ENCODE data around the gene B4GALT6.
A peak's percentile ranks its signal among the peaks of the same experiment; 100 is the strongest.

B4GALT6 gene

GRCh38 chr18:31576670-31577069, 107.7 kb downstream of the B4GALT6 start:
- no peak overlapping the region for H3K27ac Mint-ChIP-seq
- DNase-seq (no peak), ATAC-seq (replicated peaks) (peak; percentile 53 to 60)
- H3K4me1 Mint-ChIP-seq = no peaks in the 10 kb centered on the region
- no peaks in the 10 kb centered on the region for H3K36me3 Mint-ChIP-seq
- no peak overlapping the region for H3K4me3 Mint-ChIP-seq
- no peaks in the 10 kb centered on the region for H3K27me3 Mint-ChIP-seq
- H3K9me3 Mint-ChIP-seq = no peaks in the 10 kb centered on the region

- DNase-seq = no peak
- H3K27ac Mint-ChIP-seq = no peak overlapping the region
- no peaks in the 10 kb centered on the region for H3K27me3 Mint-ChIP-seq
- no peak for ATAC-seq (replicated peaks)
- H3K9me3 Mint-ChIP-seq = no peaks in the 10 kb centered on the region
- H3K36me3 Mint-ChIP-seq = no peaks in the 10 kb centered on the region
- no peaks in the 10 kb centered on the region for H3K4me1 Mint-ChIP-seq
- no peak overlapping the region for H3K4me3 Mint-ChIP-seq
Measured at GRCh38 chr18:31575515-31576257, 108.7 kb downstream of the B4GALT6 start.

GRCh38 chr18:31574359-31574758, 110.0 kb downstream of the B4GALT6 start:
- no peak for ATAC-seq (replicated peaks)
- Mint-ChIP-seq H3K4me3 (no peak overlapping the region), H3K36me3 (no peaks in the 10 kb centered on the region), H3K27ac (no peak overlapping the region), H3K27me3 (no peaks in the 10 kb centered on the region), H3K9me3 (no peaks in the 10 kb centered on the region), H3K4me1 (no peaks in the 10 kb centered on the region)
- no peak for DNase-seq

Data from stimulated activated naive B cell treated with anti-CD40 and anti-IgM and Interleukin-4, amounts not matched to agents 10 μg/mL and 1 μg/mL and 100 μg/mL, for 72 hours (primary cell).